Natural killer cell treated with Interleukin-12 subunit alpha and Interleukin-12 subunit beta and Interleukin-15 and Interleukin-18, amount 100 ng/mL, for 72 hours (primary cell): ENCODE measurements around the gene LRRFIP2. TPM values are rescaled to one million over a fixed set of nuclear protein-coding genes. Genes with fewer than 3 reads are reported as not detected.

ENCODE experiments used
- ATAC-seq, 2 donors: fragments of 150-1000 bp; cut with Tn5 transposase in 1 of 2; sonication (Bioruptor Pico), chemical (Tn5 transposase) in 1 of 2; 2 replicates each; pipeline ENCODE4 v1.10.0; 2021
- DNase-seq: peaks from one replicate; pipeline ENCODE4 v3.0.0; 2022; ENCODE audit warnings: low spot score
- H3K27ac Mint-ChIP-seq, 2 donors: 1 replicate in 1 of 2; 2 replicates in 1 of 2; pipeline ENCODE4 v1.8.0; 2022; ENCODE audit warnings: mixed read lengths in 2 of 2, mild to moderate bottlenecking in 1 of 2, moderate library complexity in 1 of 2
- H3K27me3 Mint-ChIP-seq, 2 donors: 1 replicate in 1 of 2; 2 replicates in 1 of 2; pipeline ENCODE4 v1.8.0; 2022; ENCODE audit warnings: mixed read lengths in 2 of 2
- H3K36me3 Mint-ChIP-seq: one replicate; pipeline ENCODE4 v1.8.0; 2022; ENCODE audit warnings: mixed read lengths
- H3K4me1 Mint-ChIP-seq, 2 donors: 1 replicate in 1 of 2; 2 replicates in 1 of 2; pipeline ENCODE4 v1.8.0; 2022; ENCODE audit warnings: low read depth in 2 of 2, mixed read lengths in 2 of 2, mild to moderate bottlenecking in 1 of 2
- H3K4me3 Mint-ChIP-seq: one replicate; pipeline ENCODE4 v1.8.0; 2022; ENCODE audit warnings: mixed read lengths
- H3K9me3 Mint-ChIP-seq: 2 replicates; pipeline ENCODE4 v1.8.0; 2022; ENCODE audit warnings: mixed read lengths
- total RNA-seq, 2 donors: library from RNA; stranded (reverse); gene quantifications; one replicate each; pipeline ENCODE4 v1.2.3, GENCODE V29; 2022

Gene LRRFIP2
- total RNA-seq, 2 donors from 2014 or later, result 37.2 to 52.0 TPM

GRCh38 chr3:37179144-37179967 lies 5.0 kb upstream of the LRRFIP2 start:
- peak overlapping the region; percentile 54 to 62 for H3K27ac Mint-ChIP-seq

GRCh38 chr3:37173806-37174205 lies 576 bp downstream of the LRRFIP2 start:
- H3K36me3 Mint-ChIP-seq, result no peaks in the 10 kb centered on the region
- DNase-seq (no peak), ATAC-seq (no peak)
- peak overlapping the region; percentile 92 for H3K4me3 Mint-ChIP-seq
- no peaks in the 10 kb centered on the region for H3K27me3 Mint-ChIP-seq
- peaks cover 36 to 58% of the 10 kb centered on the region in 2 donors for H3K4me1 Mint-ChIP-seq
- H3K27ac Mint-ChIP-seq, result peak overlapping the region; percentile 85 to 88
- no peaks in the 10 kb centered on the region for H3K9me3 Mint-ChIP-seq

More at GRCh38 chr3:37179144-37179967, 5.0 kb upstream of the LRRFIP2 start:
- Mint-ChIP-seq H3K9me3 (no peaks in the 10 kb centered on the region), H3K4me3 (peak overlapping the region; percentile 57), H3K27me3 (no peaks in the 10 kb centered on the region), H3K4me1 (peaks cover 24 to 33% of the 10 kb centered on the region in 2 donors), H3K36me3 (no peaks in the 10 kb centered on the region)
- DNase-seq, result no peak
- no peak for ATAC-seq

GRCh38 chr3:37171144-37171543 lies 3.2 kb downstream of the LRRFIP2 start:
- no peak for DNase-seq
- H3K4me1 Mint-ChIP-seq, result peaks cover 25 to 46% of the 10 kb centered on the region in 2 donors
- no peak for ATAC-seq
- no peak overlapping the region for H3K27ac Mint-ChIP-seq
- no peaks in the 10 kb centered on the region for H3K27me3 Mint-ChIP-seq
- H3K4me3 Mint-ChIP-seq, result peak overlapping the region; percentile 10
- H3K36me3 Mint-ChIP-seq, result no peaks in the 10 kb centered on the region
- no peaks in the 10 kb centered on the region for H3K9me3 Mint-ChIP-seq

- Mint-ChIP-seq H3K4me1 (peaks cover 25 to 46% of the 10 kb centered on the region in 2 donors), H3K36me3 (no peaks in the 10 kb centered on the region), H3K27me3 (no peaks in the 10 kb centered on the region), H3K9me3 (no peaks in the 10 kb centered on the region), H3K4me3 (no peak overlapping the region), H3K27ac (no peak overlapping the region)
- DNase-seq (no peak), ATAC-seq (no peak)
Measured at GRCh38 chr3:37170513-37170912, 3.9 kb downstream of the LRRFIP2 start.

- no peak overlapping the region for H3K27ac Mint-ChIP-seq
- no peak for ATAC-seq
- H3K27me3 Mint-ChIP-seq, result no peaks in the 10 kb centered on the region
Measured at GRCh38 chr3:37170060-37170459, 4.3 kb downstream of the LRRFIP2 start.

GRCh38 chr3:37168896-37169295 lies 5.5 kb downstream of the LRRFIP2 start:
- Mint-ChIP-seq H3K4me3 (no peak overlapping the region), H3K4me1 (peaks cover 15 to 33% of the 10 kb centered on the region in 2 donors), H3K27ac (no peak overlapping the region), H3K9me3 (no peaks in the 10 kb centered on the region), H3K27me3 (no peaks in the 10 kb centered on the region), H3K36me3 (no peaks in the 10 kb centered on the region)
- ATAC-seq (no peak), DNase-seq (no peak)

More at GRCh38 chr3:37170060-37170459, 4.3 kb downstream of the LRRFIP2 start:
- Mint-ChIP-seq H3K9me3 (no peaks in the 10 kb centered on the region), H3K4me3 (no peak overlapping the region), H3K4me1 (peaks cover 20 to 42% of the 10 kb centered on the region in 2 donors), H3K36me3 (no peaks in the 10 kb centered on the region)
- no peak for DNase-seq

GRCh38 chr3:37163262-37164015 lies 10.9 kb downstream of the LRRFIP2 start:
- H3K4me3 Mint-ChIP-seq, result peak overlapping the region; percentile 59
- no peak for DNase-seq
- no peaks in the 10 kb centered on the region for H3K9me3 Mint-ChIP-seq
- H3K27ac Mint-ChIP-seq, result peak overlapping the region; percentile 72 to 74
- H3K36me3 Mint-ChIP-seq, result no peaks in the 10 kb centered on the region
- peaks cover 20 to 30% of the 10 kb centered on the region in 2 donors for H3K4me1 Mint-ChIP-seq
- peak; percentile 65 to 76 for ATAC-seq
- H3K27me3 Mint-ChIP-seq, result no peaks in the 10 kb centered on the region

- no peaks in the 10 kb centered on the region for H3K36me3 Mint-ChIP-seq
- H3K27ac Mint-ChIP-seq, result peak overlapping the region; percentile 72 to 74
- H3K27me3 Mint-ChIP-seq, result no peaks in the 10 kb centered on the region
- H3K4me1 Mint-ChIP-seq, result peaks cover 20 to 35% of the 10 kb centered on the region in 2 donors
- DNase-seq, result no peak
- ATAC-seq, result peak; percentile 65 to 77
- H3K4me3 Mint-ChIP-seq, result peak overlapping the region; percentile 59
- no peaks in the 10 kb centered on the region for H3K9me3 Mint-ChIP-seq
Measured at GRCh38 chr3:37162501-37163245, 11.7 kb downstream of the LRRFIP2 start.

- Mint-ChIP-seq H3K4me1 (peaks cover 20 to 41% of the 10 kb centered on the region in 2 donors), H3K9me3 (no peaks in the 10 kb centered on the region), H3K27me3 (no peaks in the 10 kb centered on the region), H3K27ac (peak overlapping the region; percentile 72 to 74), H3K36me3 (no peaks in the 10 kb centered on the region), H3K4me3 (peak overlapping the region; percentile 59)
- DNase-seq, result no peak
- ATAC-seq, result no peak
Measured at GRCh38 chr3:37161351-37161750, 13.0 kb downstream of the LRRFIP2 start.

GRCh38 chr3:37155782-37156181 lies 18.6 kb downstream of the LRRFIP2 start:
- no peak overlapping the region for H3K4me3 Mint-ChIP-seq
- no peaks in the 10 kb centered on the region for H3K27me3 Mint-ChIP-seq
- ATAC-seq, result no peak
- peaks cover 12 to 33% of the 10 kb centered on the region in 2 donors for H3K4me1 Mint-ChIP-seq
- H3K9me3 Mint-ChIP-seq, result no peaks in the 10 kb centered on the region
- no peaks in the 10 kb centered on the region for H3K36me3 Mint-ChIP-seq
- DNase-seq, result no peak
- H3K27ac Mint-ChIP-seq, result no peak overlapping the region

- Mint-ChIP-seq H3K9me3 (no peaks in the 10 kb centered on the region), H3K4me3 (no peak overlapping the region), H3K4me1 (peaks cover 12 to 33% of the 10 kb centered on the region in 2 donors), H3K36me3 (no peaks in the 10 kb centered on the region), H3K27ac (no peak overlapping the region), H3K27me3 (no peaks in the 10 kb centered on the region)
- no peak for DNase-seq
- no peak for ATAC-seq
Measured at GRCh38 chr3:37154668-37155314, 19.6 kb downstream of the LRRFIP2 start.

- H3K9me3 Mint-ChIP-seq, result no peaks in the 10 kb centered on the region
- ATAC-seq (no peak), DNase-seq (no peak)
- no peak overlapping the region for H3K27ac Mint-ChIP-seq
- H3K4me1 Mint-ChIP-seq, result peaks cover 18 to 32% of the 10 kb centered on the region in 2 donors
- H3K4me3 Mint-ChIP-seq, result no peak overlapping the region
- H3K27me3 Mint-ChIP-seq, result no peaks in the 10 kb centered on the region
- H3K36me3 Mint-ChIP-seq, result peaks cover 10% of the 10 kb centered on the region
Measured at GRCh38 chr3:37150621-37151020, 23.8 kb downstream of the LRRFIP2 start.

- Mint-ChIP-seq H3K9me3 (no peaks in the 10 kb centered on the region), H3K27ac (no peak overlapping the region), H3K36me3 (peaks cover 10% of the 10 kb centered on the region), H3K27me3 (no peaks in the 10 kb centered on the region), H3K4me3 (no peak overlapping the region), H3K4me1 (peaks cover 10 to 18% of the 10 kb centered on the region in 2 donors)
- ATAC-seq (no peak), DNase-seq (no peak)
Measured at GRCh38 chr3:37149257-37149656, 25.1 kb downstream of the LRRFIP2 start.
